Heart left ventricle (tissue), 13 donors: ENCODE measurements around the gene SLC25A28.

Experiments
- POLR2A ChIP-seq, 2 donors: fragments of 450-650 bp; IDR thresholded peaks; one replicate each; pipeline ENCODE4 v1.6.1; 2017; ENCODE audit warnings: antibody characterized with exemption in 2 of 2, mild to moderate bottlenecking in 2 of 2, moderate library complexity in 2 of 2
- TF ChIP-seq, protein P1 (sequence below), 12 donors: fragments of 200-600 bp; sonication (generic) in 4 of 12; IDR thresholded peaks; one replicate each; pipeline versions ENCODE4 v1.5.0 to v1.8.0; 2018 to 2022; ENCODE audit warnings: antibody characterized with exemption in 12 of 12, mild to moderate bottlenecking in 5 of 12
- donor health status: ischemic (EF 13 %, LVEDD 7.1; RV severe dilation, severe dysfunction).
- donor health status: DM: no; HTN: yes; CAD: no.
- donor health status: DM: no; HTN: no; CAD: no.
- donor health status: ischemic (EF 25% LVEDD 6.9; RV normal size, moderate dysfunction).
- donor health status: ischemic (EF 25% LVEDD 5.7; RV mildly dilated, moderate dysfunction).
- donor health status: ischemic (EF 35%, LVEDD 5.7; RV mildly dilated, moderate dysfunction).
- donor health status: nonischemic (EF 11% LVEDD 7.7; RV severe dilation, severe dysfunction).
- donor health status: DM: yes; HTN: yes; CAD: no.
- donor health status: PGD.
- donor health status: ischemic (EF 29% LVEDD 5.4; RV normal size, mild dysfunction).
- donor health status: nonischemic (EF 23%, LVEDD 6.1; RV moderate dilation, normal function).

DNA sequence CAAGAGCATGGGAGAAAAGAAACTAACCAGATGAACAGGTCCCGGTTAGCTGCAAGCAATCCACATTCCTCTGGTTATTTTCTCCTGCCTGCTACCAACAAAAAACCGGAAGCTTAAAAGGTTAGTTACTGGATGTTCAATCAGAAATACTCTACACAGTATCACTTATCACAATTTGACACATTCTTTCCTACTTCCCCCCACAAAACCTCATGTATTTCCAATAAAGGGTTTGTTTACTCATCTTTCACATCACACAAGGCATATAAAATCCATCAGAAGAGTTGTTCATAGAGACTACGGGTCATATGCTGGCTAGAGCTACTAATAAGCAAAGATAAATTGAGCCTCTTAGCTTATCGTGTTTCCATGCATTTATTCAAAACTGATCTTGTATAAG, 4.8 kb downstream of the SLC25A28 start:
- TF ChIP-seq, protein P1, sequence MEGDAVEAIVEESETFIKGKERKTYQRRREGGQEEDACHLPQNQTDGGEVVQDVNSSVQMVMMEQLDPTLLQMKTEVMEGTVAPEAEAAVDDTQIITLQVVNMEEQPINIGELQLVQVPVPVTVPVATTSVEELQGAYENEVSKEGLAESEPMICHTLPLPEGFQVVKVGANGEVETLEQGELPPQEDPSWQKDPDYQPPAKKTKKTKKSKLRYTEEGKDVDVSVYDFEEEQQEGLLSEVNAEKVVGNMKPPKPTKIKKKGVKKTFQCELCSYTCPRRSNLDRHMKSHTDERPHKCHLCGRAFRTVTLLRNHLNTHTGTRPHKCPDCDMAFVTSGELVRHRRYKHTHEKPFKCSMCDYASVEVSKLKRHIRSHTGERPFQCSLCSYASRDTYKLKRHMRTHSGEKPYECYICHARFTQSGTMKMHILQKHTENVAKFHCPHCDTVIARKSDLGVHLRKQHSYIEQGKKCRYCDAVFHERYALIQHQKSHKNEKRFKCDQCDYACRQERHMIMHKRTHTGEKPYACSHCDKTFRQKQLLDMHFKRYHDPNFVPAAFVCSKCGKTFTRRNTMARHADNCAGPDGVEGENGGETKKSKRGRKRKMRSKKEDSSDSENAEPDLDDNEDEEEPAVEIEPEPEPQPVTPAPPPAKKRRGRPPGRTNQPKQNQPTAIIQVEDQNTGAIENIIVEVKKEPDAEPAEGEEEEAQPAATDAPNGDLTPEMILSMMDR (IDR thresholded peaks at IDR 0.05) = no peak
- no peak for TF ChIP-seq POLR2A (IDR thresholded peaks at IDR 0.05)
